ENCODE measurements around the gene MCMBP.

DNA sequence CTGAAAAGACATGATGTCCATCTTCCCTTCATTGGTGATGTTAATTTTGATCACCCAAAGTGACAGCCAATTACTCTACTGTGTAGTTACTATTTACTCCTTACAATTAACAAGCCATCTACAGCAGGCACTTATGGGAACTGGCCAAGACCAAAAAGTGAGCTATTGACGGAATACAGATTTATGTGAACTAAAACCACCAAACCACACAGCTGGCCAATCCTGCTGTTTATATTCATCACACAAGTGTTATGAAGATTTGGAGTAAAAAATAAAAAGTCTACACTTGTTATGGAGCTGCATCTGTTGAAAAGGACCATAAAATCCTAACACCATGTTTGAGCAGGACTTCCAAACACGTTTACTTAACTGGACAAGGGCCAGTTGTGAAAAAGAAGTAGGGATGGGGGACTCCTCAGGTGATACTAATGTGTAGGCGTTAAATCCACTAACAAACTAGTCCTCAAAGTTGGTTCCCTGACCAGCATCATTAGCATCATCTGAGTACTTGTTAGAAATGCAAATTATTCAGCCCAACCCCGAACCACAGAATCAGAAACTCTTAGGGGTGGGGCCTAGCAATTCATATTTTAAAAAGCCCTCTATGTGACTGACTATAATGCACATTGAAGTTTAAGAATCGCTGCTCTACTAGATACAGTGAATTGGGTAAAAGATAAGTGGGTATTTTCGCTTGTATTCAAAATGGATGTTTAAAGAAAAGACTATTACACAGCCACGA, 11.6 kb downstream of the MCMBP start:
- no peak for TF ChIP-seq CREB1 (IDR thresholded peaks at IDR 0.05; ENCODE audit: low read depth)
- TF ChIP-seq TAF1 (IDR thresholded peaks at IDR 0.05; ENCODE audit: low read depth) = no peak
- TF ChIP-seq YY1 (IDR thresholded peaks at IDR 0.05; ENCODE audit: low read depth) = no peak
- TF ChIP-seq RAD21 (IDR thresholded peaks at IDR 0.05; ENCODE audit: low read depth) = no peak
- no peak for TF ChIP-seq EP300 (IDR thresholded peaks at IDR 0.05; ENCODE audit: borderline replicate concordance)
- TF ChIP-seq, protein P1, sequence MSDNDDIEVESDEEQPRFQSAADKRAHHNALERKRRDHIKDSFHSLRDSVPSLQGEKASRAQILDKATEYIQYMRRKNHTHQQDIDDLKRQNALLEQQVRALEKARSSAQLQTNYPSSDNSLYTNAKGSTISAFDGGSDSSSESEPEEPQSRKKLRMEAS (IDR thresholded peaks at IDR 0.05) = no peak
